ENCODE data around the gene TMEM179B. TPM values are rescaled to one million over a fixed set of nuclear protein-coding genes. Genes with fewer than 3 reads are reported as not detected.

The TMEM179B gene
- total and polyA plus RNA-seq, 2 of the 13 experiments (the other 11 are each of a cell fraction or from before 2014, with no cell fraction given): 24.8 to 25.7 TPM

- TF ChIP-seq KDM2A (CRISPR knock-in tag; IDR thresholded peaks at IDR 0.05; ENCODE audit: borderline replicate concordance, low read depth) (peak; percentile 100), SRSF9 (IDR thresholded peaks at IDR 0.05; ENCODE audit: borderline replicate concordance, insufficient read depth, low read depth, low read length, poor library complexity, severe bottlenecking) (no peak), ZNF816 (CRISPR knock-in tag; IDR thresholded peaks at IDR 0.05; ENCODE audit: borderline replicate concordance) (peak; percentile 93), GABPB1 (CRISPR knock-in tag; IDR thresholded peaks at IDR 0.05) (peak; percentile 85), ZNF800 (CRISPR knock-in tag; IDR thresholded peaks at IDR 0.05) (peak; percentile 77), PAF1 (CRISPR knock-in tag; IDR thresholded peaks at IDR 0.05) (peak; percentile 86; the same call in 1 of the 2 replicates), ZSCAN25 (CRISPR knock-in tag; IDR thresholded peaks at IDR 0.05) (peak; percentile 74), MTA3 (CRISPR knock-in tag; IDR thresholded peaks at IDR 0.05) (no peak), ATRX (CRISPR knock-in tag; IDR thresholded peaks at IDR 0.05; ENCODE audit: borderline replicate concordance) (no peak), ZSCAN9 (CRISPR knock-in tag; IDR thresholded peaks at IDR 0.05; ENCODE audit: borderline replicate concordance) (peak; percentile 69; the same call in 1 of the 2 replicates), THAP7 (CRISPR knock-in tag; IDR thresholded peaks at IDR 0.05) (no peak), PPARG (CRISPR knock-in tag; conservative IDR thresholded peaks at IDR 0.05) (peak; percentile 66), ZNF639 (CRISPR knock-in tag; conservative IDR thresholded peaks at IDR 0.05) (peak; percentile 70), TFAP4 (IDR thresholded peaks at IDR 0.05; ENCODE audit: borderline replicate concordance, low read depth) (peak; percentile 24; the same call in 1 of the 2 replicates), ZNF710 (CRISPR knock-in tag; IDR thresholded peaks at IDR 0.05; ENCODE audit: borderline replicate concordance) (peak; percentile 59; the same call in 1 of the 2 replicates), FIP1L1 (IDR thresholded peaks at IDR 0.05; ENCODE audit: borderline replicate concordance, insufficient read depth, low read depth, low read length) (peak; percentile 77; the same call in 1 of the 2 replicates), ZBTB21 (CRISPR knock-in tag; IDR thresholded peaks at IDR 0.05) (0 out of 2 replicates have a peak, but pooled peaks have one; percentile 38)
Measured at GRCh38 chr11:62805076-62805892, 18.1 kb downstream of the TMEM179B start, which contains the start of gene NXF1 (continued).
